Measurements from ENCODE around the gene XRCC3.

Gene XRCC3

GRCh38 chr14:103716899-103717411, 1.7 kb upstream of the XRCC3 start:
- Histone ChIP-seq H4K8ac (ENCODE audit: low read depth, low read length) (no peak overlapping the region), H3K23ac (ENCODE audit: low read length) (no peak overlapping the region), H2AFZ (ENCODE audit: insufficient read depth, low read length, poor library complexity) (no peak overlapping the region), H3K4me2 (ENCODE audit: low read length) (peak overlapping the region; percentile 92), H3K14ac (ENCODE audit: low read length) (no peak overlapping the region), H3K79me1 (ENCODE audit: low read length) (peaks cover 5% of the 10 kb centered on the region), H3K9ac (ENCODE audit: low read length) (no peak overlapping the region), H3K4me3 (ENCODE audit: low read depth, low read length) (no peak overlapping the region), H2AK5ac (ENCODE audit: low read length) (no peak overlapping the region), H4K91ac (ENCODE audit: low read depth, low read length) (no peak overlapping the region), H3K79me2 (ENCODE audit: control insufficient read depth, insufficient read depth, low read length, poor library complexity) (peaks cover 14% of the 10 kb centered on the region), H2BK12ac (ENCODE audit: low read length) (no peak overlapping the region), H4K12ac (ENCODE audit: low read depth, low read length) (no peak overlapping the region), H3K4ac (ENCODE audit: low read depth, low read length) (peak overlapping the region; percentile 73), H3K27me3 (ENCODE audit: insufficient read depth, low read length) (no peaks in the 10 kb centered on the region), H3K4me1 (ENCODE audit: control insufficient read depth in 1 of 2, insufficient read depth in 2 of 2, low read length in 2 of 2) (peaks cover 7 to 16% of the 10 kb centered on the region in 2 experiments), H2BK120ac (ENCODE audit: insufficient read depth, low read length, poor library complexity) (no peak overlapping the region), H3K27ac (ENCODE audit: low read depth, low read length) (no peak overlapping the region), H3K18ac (ENCODE audit: low read length) (no peak overlapping the region), H2BK5ac (ENCODE audit: low read depth, low read length, poor library complexity) (no peak overlapping the region), H3K36me3 (ENCODE audit: control insufficient read depth in 1 of 2, insufficient read depth in 2 of 2, low read length in 2 of 2) (peaks cover 2 to 5% of the 10 kb centered on the region in 2 experiments), H3K9me3 (ENCODE audit: insufficient read depth, low read depth, low read length) (no peaks in the 10 kb centered on the region)
- no CpG with 5 or more reads among the region's 17 CpGs for WGBS (ENCODE audit: extremely low coverage, insufficient coverage, insufficient read length)
- no peak for DNase-seq

DNA sequence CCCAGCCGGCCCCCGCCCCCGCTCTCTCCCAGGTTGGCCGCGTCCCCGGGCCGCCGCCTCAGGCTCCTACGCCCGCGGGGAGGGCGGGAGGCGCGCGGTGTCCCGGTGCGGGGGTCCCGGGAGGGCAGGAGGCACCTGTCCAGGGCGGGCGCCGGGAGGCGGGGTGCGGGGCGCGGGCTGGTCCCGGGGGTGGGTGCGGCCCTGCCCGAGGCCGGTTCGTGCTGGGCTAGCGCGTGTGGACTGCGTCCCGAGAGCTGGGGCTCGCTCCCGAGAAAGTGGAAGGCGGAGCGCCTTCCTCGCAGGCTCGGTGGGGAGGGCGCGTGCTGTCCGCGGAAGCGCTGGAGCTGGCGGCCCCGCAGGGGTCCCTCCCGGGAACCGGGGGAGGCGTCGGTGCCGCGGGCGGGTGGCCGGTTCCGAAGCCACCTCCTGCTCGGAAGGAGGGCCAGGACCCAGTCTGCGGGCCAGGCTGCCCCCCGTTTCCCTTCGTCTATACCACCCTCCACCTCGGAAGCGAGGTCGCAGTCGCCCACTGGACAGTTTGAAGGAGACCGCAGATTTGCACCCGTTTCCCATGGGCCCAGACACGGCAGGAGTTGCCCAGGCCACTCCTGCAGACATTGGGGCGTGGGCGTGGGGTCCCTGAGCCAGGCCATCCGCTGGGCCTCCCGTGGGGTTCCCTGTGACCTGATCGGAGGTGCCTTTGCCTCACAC, 995 bp upstream of the XRCC3 start:
- no peak overlapping the region for H3K27ac ChIP-seq (ENCODE audit: low read depth, low read length)
- H2BK12ac ChIP-seq (ENCODE audit: low read length): no peak overlapping the region
- H3K9me3 ChIP-seq (ENCODE audit: insufficient read depth, low read depth, low read length): no peaks in the 10 kb centered on the region
- H3K36me3 ChIP-seq (ENCODE audit: control insufficient read depth in 1 of 2, insufficient read depth in 2 of 2, low read length in 2 of 2): peaks cover 5 to 7% of the 10 kb centered on the region in 2 experiments
- H3K9ac ChIP-seq (ENCODE audit: low read length): peak overlapping the region; percentile 80
- H3K14ac ChIP-seq (ENCODE audit: low read length): peak overlapping the region; percentile 59
- H3K4ac ChIP-seq (ENCODE audit: low read depth, low read length): peak overlapping the region; percentile 73
- peak overlapping the region; percentile 39 for H4K12ac ChIP-seq (ENCODE audit: low read depth, low read length)
- peaks cover 5% of the 10 kb centered on the region for H3K79me1 ChIP-seq (ENCODE audit: low read length)
- H3K23ac ChIP-seq (ENCODE audit: low read length): no peak overlapping the region
- H2AFZ ChIP-seq (ENCODE audit: insufficient read depth, low read length, poor library complexity): no peak overlapping the region
- DNase-seq: peak in 1 of 2 donors; percentile 28
- peaks cover 14% of the 10 kb centered on the region for H3K79me2 ChIP-seq (ENCODE audit: control insufficient read depth, insufficient read depth, low read length, poor library complexity)
- no peaks in the 10 kb centered on the region for H3K27me3 ChIP-seq (ENCODE audit: insufficient read depth, low read length)
- H3K4me2 ChIP-seq (ENCODE audit: low read length): peak overlapping the region; percentile 92
- H3K4me3 ChIP-seq (ENCODE audit: low read depth, low read length): peak overlapping the region; percentile 97
- peak overlapping the region; percentile 78 for H3K18ac ChIP-seq (ENCODE audit: low read length)
- no peak overlapping the region for H2BK120ac ChIP-seq (ENCODE audit: insufficient read depth, low read length, poor library complexity)
- peak overlapping the region; percentile 75 for H4K91ac ChIP-seq (ENCODE audit: low read depth, low read length)
- H2BK5ac ChIP-seq (ENCODE audit: low read depth, low read length, poor library complexity): no peak overlapping the region
- H3K4me1 ChIP-seq (ENCODE audit: control insufficient read depth in 1 of 2, insufficient read depth in 2 of 2, low read length in 2 of 2): peaks cover 7 to 18% of the 10 kb centered on the region in 2 experiments
- H4K8ac ChIP-seq (ENCODE audit: low read depth, low read length): peak overlapping the region; percentile 42
- no peak overlapping the region for H2AK5ac ChIP-seq (ENCODE audit: low read length)
- no CpG with 5 or more reads among the region's 72 CpGs for WGBS (ENCODE audit: extremely low coverage, insufficient coverage, insufficient read length)

DNA sequence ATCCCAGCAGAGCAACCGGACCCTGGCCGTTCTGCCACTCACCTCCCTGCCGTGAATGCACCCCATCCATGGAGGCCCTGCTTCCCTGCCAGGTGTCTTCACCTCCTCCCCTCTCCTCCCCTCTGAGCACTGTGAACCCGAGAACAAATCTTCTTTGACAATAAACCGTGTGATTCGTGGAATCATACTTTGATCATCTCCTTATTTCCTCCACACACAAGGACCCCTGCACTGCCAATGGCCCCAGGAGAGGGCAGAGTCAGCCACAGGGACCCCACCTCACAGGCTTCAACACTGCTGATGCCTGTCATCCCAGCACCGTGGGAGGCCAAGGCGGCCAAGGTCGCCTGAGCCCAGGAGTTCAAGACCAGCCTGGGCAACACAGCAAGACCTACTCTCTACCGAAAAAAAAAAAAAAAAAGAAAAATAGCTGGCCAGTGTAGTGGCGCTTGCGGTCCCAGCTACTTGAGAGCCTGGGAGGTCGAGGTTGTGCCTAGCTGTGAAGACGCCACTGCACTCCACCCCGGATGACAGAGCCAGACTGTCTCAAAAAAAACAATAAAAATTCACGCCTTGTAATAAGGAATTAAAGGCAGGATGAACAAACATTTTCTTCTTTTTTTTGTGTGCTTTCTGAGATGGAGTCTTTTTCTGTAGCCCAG, 1.1 kb downstream of the XRCC3 start:
- no peak overlapping the region for H4K91ac ChIP-seq (ENCODE audit: low read depth, low read length)
- no peak overlapping the region for H2AK5ac ChIP-seq (ENCODE audit: low read length)
- H2BK5ac ChIP-seq (ENCODE audit: low read depth, low read length, poor library complexity): no peak overlapping the region
- no peaks in the 10 kb centered on the region for H3K27me3 ChIP-seq (ENCODE audit: insufficient read depth, low read length)
- no peak overlapping the region for H4K12ac ChIP-seq (ENCODE audit: low read depth, low read length)
- peak overlapping the region; percentile 11 for H3K4me2 ChIP-seq (ENCODE audit: low read length)
- peaks cover 14% of the 10 kb centered on the region for H3K79me2 ChIP-seq (ENCODE audit: control insufficient read depth, insufficient read depth, low read length, poor library complexity)
- H3K14ac ChIP-seq (ENCODE audit: low read length): no peak overlapping the region
- H4K8ac ChIP-seq (ENCODE audit: low read depth, low read length): no peak overlapping the region
- DNase-seq: no peak
- H3K18ac ChIP-seq (ENCODE audit: low read length): no peak overlapping the region
- H3K27ac ChIP-seq (ENCODE audit: low read depth, low read length): no peak overlapping the region
- H3K4ac ChIP-seq (ENCODE audit: low read depth, low read length): peak overlapping the region; percentile 10
- H3K9ac ChIP-seq (ENCODE audit: low read length): no peak overlapping the region
- no peak overlapping the region for H3K23ac ChIP-seq (ENCODE audit: low read length)
- peaks cover 7 to 18% of the 10 kb centered on the region in 2 experiments for H3K4me1 ChIP-seq (ENCODE audit: control insufficient read depth in 1 of 2, insufficient read depth in 2 of 2, low read length in 2 of 2)
- H3K4me3 ChIP-seq (ENCODE audit: low read depth, low read length): no peak overlapping the region
- WGBS (ENCODE audit: extremely low coverage, insufficient coverage, insufficient read length): no CpG with 5 or more reads among the region's 16 CpGs
- no peak overlapping the region for H2BK12ac ChIP-seq (ENCODE audit: low read length)
- peaks cover 15 to 17% of the 10 kb centered on the region in 2 experiments for H3K36me3 ChIP-seq (ENCODE audit: control insufficient read depth in 1 of 2, insufficient read depth in 2 of 2, low read length in 2 of 2)
- H2AFZ ChIP-seq (ENCODE audit: insufficient read depth, low read length, poor library complexity): no peak overlapping the region
- H3K9me3 ChIP-seq (ENCODE audit: insufficient read depth, low read depth, low read length): no peaks in the 10 kb centered on the region
- H2BK120ac ChIP-seq (ENCODE audit: insufficient read depth, low read length, poor library complexity): no peak overlapping the region
- peaks cover 5% of the 10 kb centered on the region for H3K79me1 ChIP-seq (ENCODE audit: low read length)

DNA sequence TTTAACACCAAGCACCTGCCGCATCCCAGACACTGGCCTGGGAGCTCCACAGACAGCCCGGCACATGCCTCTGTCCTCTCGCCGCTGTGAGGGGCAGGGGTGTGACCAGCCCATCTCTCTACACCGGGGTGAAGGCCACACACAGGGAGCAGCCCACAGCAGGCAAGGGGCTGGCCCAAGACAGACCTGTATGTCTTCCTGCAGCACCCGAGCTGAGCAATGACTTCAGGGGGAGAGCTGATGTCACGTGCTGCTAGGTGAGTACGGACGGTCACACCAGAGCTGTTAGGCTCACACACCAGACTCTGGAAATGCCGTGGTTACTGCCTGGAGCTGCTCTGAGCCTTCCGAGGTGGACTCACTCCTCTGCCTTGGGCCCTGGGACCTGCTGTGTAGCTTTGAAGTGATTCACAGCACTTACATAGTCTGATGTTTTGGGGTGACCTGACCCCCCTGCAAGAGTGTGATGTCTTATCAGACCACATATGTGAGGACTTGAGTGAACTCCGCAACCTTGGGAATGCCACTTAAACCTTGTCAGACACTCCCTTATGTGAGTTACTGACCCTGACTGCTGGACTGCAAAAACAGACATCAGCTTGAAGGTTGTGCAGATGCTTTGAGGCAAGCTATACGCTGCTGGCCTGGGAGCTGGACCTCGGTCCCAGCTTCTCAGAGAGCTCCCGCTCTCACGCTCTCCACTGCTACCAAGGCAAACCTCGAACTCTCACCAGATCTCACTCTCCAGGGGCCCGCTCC, 1.8 kb downstream of the XRCC3 start:
- Histone ChIP-seq H2BK12ac (ENCODE audit: low read length) (no peak overlapping the region), H3K27ac (ENCODE audit: low read depth, low read length) (no peak overlapping the region), H4K91ac (ENCODE audit: low read depth, low read length) (no peak overlapping the region), H2AK5ac (ENCODE audit: low read length) (no peak overlapping the region), H3K18ac (ENCODE audit: low read length) (no peak overlapping the region), H3K27me3 (ENCODE audit: insufficient read depth, low read length) (no peaks in the 10 kb centered on the region), H3K9ac (ENCODE audit: low read length) (no peak overlapping the region), H4K12ac (ENCODE audit: low read depth, low read length) (no peak overlapping the region), H3K9me3 (ENCODE audit: insufficient read depth, low read depth, low read length) (no peaks in the 10 kb centered on the region), H3K4ac (ENCODE audit: low read depth, low read length) (no peak overlapping the region), H3K79me1 (ENCODE audit: low read length) (peaks cover 5% of the 10 kb centered on the region), H2BK5ac (ENCODE audit: low read depth, low read length, poor library complexity) (no peak overlapping the region), H3K4me3 (ENCODE audit: low read depth, low read length) (no peak overlapping the region), H3K14ac (ENCODE audit: low read length) (no peak overlapping the region), H3K23ac (ENCODE audit: low read length) (no peak overlapping the region), H3K36me3 (ENCODE audit: control insufficient read depth in 1 of 2, insufficient read depth in 2 of 2, low read length in 2 of 2) (peaks cover 18 to 24% of the 10 kb centered on the region in 2 experiments), H3K4me2 (ENCODE audit: low read length) (no peak overlapping the region), H3K4me1 (ENCODE audit: control insufficient read depth in 1 of 2, insufficient read depth in 2 of 2, low read length in 2 of 2) (peaks cover 7 to 18% of the 10 kb centered on the region in 2 experiments), H2AFZ (ENCODE audit: insufficient read depth, low read length, poor library complexity) (no peak overlapping the region), H3K79me2 (ENCODE audit: control insufficient read depth, insufficient read depth, low read length, poor library complexity) (peaks cover 10% of the 10 kb centered on the region), H2BK120ac (ENCODE audit: insufficient read depth, low read length, poor library complexity) (no peak overlapping the region), H4K8ac (ENCODE audit: low read depth, low read length) (no peak overlapping the region)
- no CpG with 5 or more reads among the region's 18 CpGs for WGBS (ENCODE audit: extremely low coverage, insufficient coverage, insufficient read length)
- DNase-seq: no peak
